Pons (tissue), 1 donor: ENCODE results near the gene POMC.
A peak's percentile ranks its signal among the peaks of the same experiment; 100 is the strongest.
"Not testable (repeated sequence)": the region's sequence is repeated elsewhere in the genome, so short reads cannot be mapped to it uniquely, and the experiment has no call there.

Experiments
- DNase-seq: peaks from one replicate; pipeline ENCODE4 v3.0.0-alpha.2; 2016; ENCODE audit warnings: low spot score

POMC gene

DNA sequence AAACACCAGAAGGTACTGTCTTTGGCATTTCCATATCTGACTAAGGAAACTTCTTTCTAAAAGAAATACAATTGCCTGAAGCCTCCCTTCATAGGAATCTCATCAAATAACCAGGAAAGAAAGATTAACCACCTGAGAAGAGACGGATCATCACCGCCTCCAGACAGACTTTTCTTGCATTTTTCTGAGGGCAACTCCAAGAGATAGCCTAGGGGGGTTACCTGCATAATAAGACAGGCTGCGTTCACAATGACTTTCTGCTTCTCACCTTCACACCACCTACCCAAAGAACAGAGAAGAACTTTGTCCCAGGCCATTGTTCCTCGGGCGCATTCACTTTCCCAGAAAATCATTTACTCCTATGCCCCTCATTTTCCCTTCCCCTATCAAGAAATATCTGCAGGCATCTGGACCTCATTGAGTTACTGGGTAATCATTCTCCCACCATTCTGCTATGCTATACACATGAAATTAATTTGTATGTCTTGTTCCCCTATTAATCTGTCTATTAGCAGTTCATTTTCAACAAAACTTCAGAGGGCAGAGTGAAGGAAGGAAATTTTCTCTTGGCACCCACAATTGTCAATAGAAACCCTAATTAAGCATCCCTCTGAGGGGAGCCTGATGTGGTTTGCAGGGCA lies 8.3 kb upstream of the POMC start:
- no peak for DNase-seq

GRCh38 chr2:25176138-25176537 lies 7.8 kb upstream of the POMC start:
- no peak for DNase-seq

DNA sequence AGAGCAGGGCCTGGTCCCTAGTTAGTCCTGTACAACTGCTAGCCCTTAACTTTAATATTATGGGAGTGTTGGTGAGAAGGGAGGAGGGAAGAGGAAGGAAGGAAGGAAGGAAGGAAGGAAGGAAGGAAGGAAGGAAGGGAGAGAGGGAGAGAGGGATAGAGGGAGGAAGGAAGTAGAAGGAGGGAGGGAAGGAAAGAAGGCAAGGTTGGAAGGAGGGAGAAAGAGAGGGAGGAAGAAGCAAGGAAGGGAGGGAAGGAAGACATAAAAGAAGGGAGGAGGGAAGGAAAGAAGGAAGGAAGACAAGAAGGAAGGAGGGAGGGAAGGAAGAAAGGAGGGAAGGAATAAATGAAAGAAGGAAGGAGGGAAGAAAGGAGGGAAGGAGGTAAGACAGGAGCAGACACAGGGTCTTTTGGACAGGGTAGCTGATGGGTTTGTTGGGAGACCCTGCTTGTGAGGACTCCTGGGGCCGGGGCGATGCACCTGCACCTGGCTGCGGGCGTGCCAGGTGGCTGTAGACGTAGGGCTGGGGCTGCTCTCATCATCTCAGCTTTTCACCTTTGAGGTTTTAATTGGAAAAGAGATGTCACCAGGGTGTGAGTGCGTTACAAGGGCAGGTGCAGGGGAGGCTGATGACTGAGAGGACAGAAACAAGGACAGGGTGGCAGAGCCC lies 5.9 kb upstream of the POMC start:
- DNase-seq = no peak

GRCh38 chr2:25173719-25174118 lies 5.3 kb upstream of the POMC start:
- DNase-seq = no peak

- no peak for DNase-seq
Measured at GRCh38 chr2:25170888-25171287, 2.5 kb upstream of the POMC start.

GRCh38 chr2:25169073-25169470 lies 692 bp upstream of the POMC start:
- no peak for DNase-seq

DNA sequence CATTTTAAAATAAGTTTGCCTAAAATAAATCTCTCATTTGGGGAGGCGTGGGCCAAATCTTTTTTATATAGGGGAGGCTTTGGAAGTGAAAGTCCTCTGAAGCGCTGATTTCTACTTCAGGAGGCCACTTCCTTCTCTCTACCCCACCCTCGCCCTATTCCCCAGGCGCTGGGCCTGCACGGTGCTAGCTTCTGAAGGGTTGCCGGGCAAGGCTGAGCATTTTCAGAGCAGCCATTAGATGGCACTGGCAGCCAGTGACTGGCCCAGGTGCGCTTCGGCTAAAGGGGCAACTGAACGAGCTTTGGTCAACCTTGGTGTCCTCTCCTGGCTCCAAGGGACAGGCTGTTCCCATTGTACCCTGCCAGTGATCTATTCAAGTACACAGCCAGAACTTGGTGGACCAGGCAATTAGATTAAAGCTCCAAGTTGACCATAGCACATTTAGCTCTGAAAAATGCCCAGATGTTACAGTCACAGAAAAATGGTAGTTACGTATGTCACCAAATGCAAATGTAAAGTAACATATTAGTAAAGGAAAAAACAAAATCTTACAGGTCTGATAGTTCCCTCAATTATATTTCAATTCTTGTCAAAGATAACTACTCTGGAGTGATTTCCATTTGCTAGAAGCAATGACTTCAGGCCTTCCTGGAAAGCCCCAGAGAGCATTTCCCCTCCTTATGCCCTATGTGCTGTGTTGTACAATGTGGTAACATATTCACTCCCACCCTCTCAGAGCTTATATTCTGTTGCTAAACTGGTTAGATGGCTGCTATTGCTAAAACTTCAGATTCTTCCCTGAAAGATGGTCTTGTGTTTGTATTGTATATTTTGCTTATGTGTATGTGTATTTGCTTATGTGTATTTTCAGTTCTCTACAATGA lies 2.1 kb downstream of the POMC start:
- DNase-seq = peak; percentile 45

DNA sequence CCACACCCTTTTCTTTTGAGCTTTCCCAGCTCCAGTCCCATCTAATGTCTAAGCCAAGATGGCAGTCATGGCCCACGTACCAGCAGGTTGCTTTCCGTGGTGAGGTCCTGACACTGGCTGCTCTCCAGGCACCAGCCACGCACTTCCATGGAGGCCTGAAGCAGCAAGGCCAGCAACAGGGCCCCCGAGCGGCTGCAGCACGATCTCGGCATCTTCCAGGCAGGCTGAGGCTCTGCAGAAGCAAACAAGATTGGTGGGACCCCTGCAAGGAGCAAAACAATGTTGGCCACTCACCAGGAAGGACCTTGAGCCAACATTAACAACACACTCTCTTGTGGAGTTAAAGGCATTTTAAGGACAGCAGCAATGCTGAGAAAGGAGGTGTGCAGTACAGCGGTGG lies 3.8 kb downstream of the POMC start:
- DNase-seq = no peak

GRCh38 chr2:25162061-25162460 lies 6.3 kb downstream of the POMC start:
- not testable (repeated sequence) for DNase-seq

- DNase-seq = no peak
Measured at GRCh38 chr2:25161055-25161781, 7.2 kb downstream of the POMC start.

GRCh38 chr2:25160376-25160775 lies 8.0 kb downstream of the POMC start:
- no peak for DNase-seq

- no peak for DNase-seq
Measured at GRCh38 chr2:25159949-25160348, 8.4 kb downstream of the POMC start.

DNA sequence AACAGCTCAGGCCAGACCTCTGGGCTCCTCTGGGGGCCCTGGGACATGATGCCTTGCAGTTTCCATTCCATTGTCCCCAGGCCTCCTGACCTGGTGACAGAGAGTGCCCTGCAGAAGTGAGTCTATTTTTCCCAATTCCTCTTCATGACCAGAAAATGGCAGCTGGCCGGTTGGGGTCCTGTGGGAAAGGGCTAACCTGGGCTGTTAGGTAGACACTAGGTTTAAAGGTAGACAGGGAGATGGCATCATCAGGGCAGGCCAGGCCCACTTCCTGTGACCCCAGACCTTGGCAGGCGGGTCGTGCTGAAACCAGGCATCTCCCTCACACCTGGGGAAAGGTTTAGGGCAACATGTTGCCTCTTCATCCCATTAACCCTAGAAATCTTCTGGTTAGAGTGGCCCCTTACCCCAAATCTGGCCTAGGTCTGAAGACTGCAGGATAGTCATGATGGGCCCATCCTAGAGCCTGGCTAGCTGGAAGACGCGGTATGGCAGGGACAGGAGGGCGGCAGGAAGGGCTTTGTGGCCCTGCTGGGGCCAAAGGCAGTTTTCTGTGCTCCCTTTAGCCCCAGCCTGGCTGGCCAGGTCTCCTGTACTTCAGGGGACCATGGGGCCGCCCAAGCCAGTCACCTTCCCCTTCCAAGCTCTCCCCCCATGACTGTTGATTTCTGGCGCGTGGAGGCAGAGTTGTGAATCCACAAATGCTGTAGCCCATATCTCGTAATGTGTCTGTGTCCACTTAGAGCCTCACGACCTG lies 10.1 kb downstream of the POMC start:
- DNase-seq = no peak

- no peak for DNase-seq
Measured at GRCh38 chr2:25155401-25155800, 13.0 kb downstream of the POMC start.

DNA sequence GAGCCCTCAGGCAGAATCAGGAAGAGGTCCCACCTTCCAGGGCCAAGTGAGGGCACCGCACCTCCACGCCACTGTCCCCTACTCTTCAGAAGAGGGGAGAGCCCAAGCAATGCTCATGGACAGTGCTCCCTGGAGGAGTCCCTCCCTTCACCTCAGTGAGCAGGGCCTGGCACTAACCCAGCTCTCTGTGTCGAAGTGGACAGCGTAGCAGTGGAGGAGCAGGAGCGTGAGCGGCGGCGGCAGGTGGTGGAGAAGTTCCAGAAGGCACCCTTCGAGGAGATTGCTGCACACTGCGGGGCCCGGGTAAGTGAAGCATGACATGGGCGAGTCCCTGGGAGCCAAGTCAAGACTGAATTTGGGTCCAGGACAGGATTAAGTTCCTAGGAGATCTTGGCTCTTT lies 16.7 kb downstream of the POMC start:
- no peak for DNase-seq

GRCh38 chr2:25150993-25151392 lies 17.4 kb downstream of the POMC start:
- not testable (repeated sequence) for DNase-seq

DNA sequence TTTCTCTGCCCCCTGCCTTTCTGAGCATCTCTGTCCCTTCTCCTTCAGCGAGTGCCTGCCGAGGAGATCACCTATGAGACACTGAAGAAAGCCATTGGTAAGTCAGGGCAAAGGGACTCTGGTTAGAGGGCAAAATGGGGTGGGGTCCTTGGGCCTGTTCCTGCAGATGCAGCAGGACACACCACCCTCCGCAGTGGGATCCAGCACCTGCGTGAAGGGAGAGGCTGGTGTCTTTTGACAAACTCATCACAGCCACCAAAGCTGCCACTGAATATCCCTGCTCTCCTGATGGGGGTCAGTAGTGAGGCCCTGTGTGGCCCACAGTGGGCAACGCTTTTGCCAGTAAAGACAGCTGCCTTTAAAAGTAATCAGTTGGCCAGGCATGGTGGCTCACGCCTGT lies 18.7 kb downstream of the POMC start:
- no peak for DNase-seq

- DNase-seq = no peak
Measured at GRCh38 chr2:25146896-25147295, 21.5 kb downstream of the POMC start.

- DNase-seq = no peak
Measured at GRCh38 chr2:25145803-25146202, 22.6 kb downstream of the POMC start.

DNA sequence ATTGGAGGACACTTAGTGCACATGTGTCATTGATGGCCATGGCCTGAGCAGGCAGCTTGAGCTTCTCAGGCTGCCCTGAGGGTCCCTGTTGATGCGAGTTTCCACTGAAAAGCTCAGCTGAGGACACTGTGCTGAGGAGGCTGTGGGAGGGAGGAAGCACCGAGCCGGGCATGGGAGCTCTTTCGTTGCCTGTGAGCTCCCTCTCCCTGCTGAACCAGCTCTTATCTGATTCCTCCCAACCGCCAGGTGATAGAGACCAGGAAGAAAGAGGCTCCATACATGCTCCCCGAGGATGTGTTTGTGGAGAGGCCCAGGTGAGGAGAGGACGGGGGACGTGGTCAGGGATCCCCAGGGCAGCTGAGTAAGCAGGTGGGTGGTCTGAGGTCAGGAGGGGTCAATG lies 27.3 kb downstream of the POMC start:
- DNase-seq = no peak

DNA sequence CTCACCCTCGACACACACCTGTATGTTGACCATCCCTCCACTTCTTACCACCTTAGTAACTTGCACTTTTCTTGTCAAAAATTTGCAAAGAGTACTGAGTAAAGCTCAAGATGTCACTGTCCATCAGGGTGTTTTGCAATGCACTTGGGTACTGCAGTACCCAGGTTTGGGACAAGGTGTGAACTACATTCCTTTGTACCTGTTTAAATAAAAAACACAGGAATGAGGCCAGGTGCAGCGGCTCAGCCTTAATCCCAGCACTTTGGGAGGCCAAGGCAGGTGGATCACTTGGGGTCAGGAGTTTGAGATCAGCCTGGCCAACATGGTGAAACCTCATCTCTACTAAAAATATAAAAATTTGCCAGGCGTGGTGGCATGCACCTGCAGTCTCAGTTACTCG lies 27.8 kb downstream of the POMC start:
- DNase-seq = not testable (repeated sequence)

- no peak for DNase-seq
Measured at GRCh38 chr2:25132693-25133092, 35.7 kb downstream of the POMC start.
